DND-41 (cell line): ENCODE results near the gene CASP9.

Source experiments
- ATAC-seq: fragments of 200-7000 bp; cut with Tn5 transposase; 3 replicates; pipeline ENCODE4 v1.9.1; 2021; ENCODE audit warnings: low read depth; ENCODE audit not compliant: insufficient read depth
- DNase-seq: peaks from one replicate; pipeline ENCODE4 v3.0.0-alpha.2; 2020
- H2AFZ ChIP-seq: 2 replicates; pipeline ENCODE4 v1.6.0; 2012; ENCODE audit warnings: low read depth, low read length
- H3K27ac ChIP-seq: 2 replicates; pipeline ENCODE4 v1.5.1; 2012; ENCODE audit warnings: low read length, inconsistent platforms
- H3K27me3 ChIP-seq: fragments of 200-600 bp; sonication (generic); 2 replicates; pipeline ENCODE4 v1.6.0; 2012; ENCODE audit warnings: low read length, mild to moderate bottlenecking, inconsistent platforms; ENCODE audit not compliant: insufficient read depth, poor library complexity
- H3K36me3 ChIP-seq: 2 replicates; pipeline ENCODE4 v1.5.1; 2012; ENCODE audit warnings: low read length, inconsistent platforms; ENCODE audit not compliant: insufficient read depth
- H3K4me1 ChIP-seq: 2 replicates; pipeline ENCODE4 v1.5.1; 2012; ENCODE audit warnings: mild to moderate bottlenecking, low read length; ENCODE audit not compliant: insufficient read depth
- H3K4me2 ChIP-seq: 2 replicates; pipeline ENCODE4 v1.6.0; 2012; ENCODE audit warnings: mild to moderate bottlenecking, moderate library complexity, low read length, inconsistent platforms; ENCODE audit not compliant: insufficient read depth
- H3K4me3 ChIP-seq, 2 experiments: fragments of 200-600 bp in 1 of 2; shearing (Covaris generic) in 1 of 2; 2 replicates each; pipeline ENCODE4 v1.5.1; 2012 to 2016; ENCODE audit warnings: inconsistent platforms in 2 of 2, low read length in 2 of 2, mild to moderate bottlenecking in 2 of 2, low read depth in 1 of 2, moderate library complexity in 1 of 2
- H3K79me2 ChIP-seq: 2 replicates; pipeline ENCODE4 v1.6.0; 2012; ENCODE audit warnings: low read length, inconsistent platforms; ENCODE audit not compliant: insufficient read depth
- H3K9ac ChIP-seq: 2 replicates; pipeline ENCODE4 v1.6.0; 2012; ENCODE audit warnings: low read depth, mild to moderate bottlenecking, inconsistent platforms, low read length, moderate library complexity
- H3K9me3 ChIP-seq: 2 replicates; pipeline ENCODE4 v1.5.1; 2012; ENCODE audit warnings: low read length, moderate library complexity, mild to moderate bottlenecking, inconsistent platforms; ENCODE audit not compliant: insufficient read depth, severe bottlenecking
- H4K20me1 ChIP-seq: 2 replicates; pipeline ENCODE4 v1.6.0; 2012; ENCODE audit warnings: low read length; ENCODE audit not compliant: insufficient read depth
- EZH2 ChIP-seq: IDR thresholded peaks from 3 replicates; pipeline ENCODE4 v1.6.1; 2012; ENCODE audit warnings: borderline replicate concordance, low read depth, mild to moderate bottlenecking, moderate library complexity, low read length, inconsistent platforms; ENCODE audit not compliant: severe bottlenecking
- TF ChIP-seq, protein P1 (sequence below): IDR thresholded peaks from 2 replicates; pipeline ENCODE4 v1.5.1; 2012; ENCODE audit warnings: borderline replicate concordance, low read length, moderate library complexity, mild to moderate bottlenecking; ENCODE audit not compliant: poor library complexity, severe bottlenecking; ENCODE audit errors: extremely low read depth

Gene CASP9

DNA sequence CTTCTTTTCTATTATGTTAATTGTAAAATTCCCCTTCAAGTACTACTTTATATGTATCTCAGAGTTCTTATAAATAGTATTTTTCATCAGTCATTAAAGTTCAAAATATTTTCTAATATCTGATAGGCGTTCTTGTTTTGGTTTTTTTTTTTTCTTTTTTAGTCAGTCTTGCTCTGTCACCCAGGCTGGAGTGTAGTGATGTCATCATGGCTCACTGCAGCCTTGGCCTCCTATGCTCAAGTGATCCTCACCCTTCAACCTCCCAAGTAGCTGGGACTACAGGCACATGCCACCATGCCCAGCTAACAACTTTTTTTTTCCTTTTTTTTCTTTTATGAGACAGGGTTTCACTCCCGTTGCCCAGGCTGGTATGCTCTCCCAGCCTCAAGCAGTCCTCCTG lies 33.6 kb upstream of the CASP9 start:
- Histone ChIP-seq H3K4me1 (no peaks in the 10 kb centered on the region), H3K27me3 (no peaks in the 10 kb centered on the region), H2AFZ (no peak overlapping the region), H3K9me3 (no peaks in the 10 kb centered on the region), H3K79me2 (no peaks in the 10 kb centered on the region), H3K4me2 (no peak overlapping the region), H3K9ac (no peak overlapping the region), H3K36me3 (peaks cover 20% of the 10 kb centered on the region), H4K20me1 (no peaks in the 10 kb centered on the region), H3K4me3 (no peak overlapping the region), H3K27ac (no peak overlapping the region)
- no peak for TF ChIP-seq EZH2
- TF ChIP-seq, protein P1, sequence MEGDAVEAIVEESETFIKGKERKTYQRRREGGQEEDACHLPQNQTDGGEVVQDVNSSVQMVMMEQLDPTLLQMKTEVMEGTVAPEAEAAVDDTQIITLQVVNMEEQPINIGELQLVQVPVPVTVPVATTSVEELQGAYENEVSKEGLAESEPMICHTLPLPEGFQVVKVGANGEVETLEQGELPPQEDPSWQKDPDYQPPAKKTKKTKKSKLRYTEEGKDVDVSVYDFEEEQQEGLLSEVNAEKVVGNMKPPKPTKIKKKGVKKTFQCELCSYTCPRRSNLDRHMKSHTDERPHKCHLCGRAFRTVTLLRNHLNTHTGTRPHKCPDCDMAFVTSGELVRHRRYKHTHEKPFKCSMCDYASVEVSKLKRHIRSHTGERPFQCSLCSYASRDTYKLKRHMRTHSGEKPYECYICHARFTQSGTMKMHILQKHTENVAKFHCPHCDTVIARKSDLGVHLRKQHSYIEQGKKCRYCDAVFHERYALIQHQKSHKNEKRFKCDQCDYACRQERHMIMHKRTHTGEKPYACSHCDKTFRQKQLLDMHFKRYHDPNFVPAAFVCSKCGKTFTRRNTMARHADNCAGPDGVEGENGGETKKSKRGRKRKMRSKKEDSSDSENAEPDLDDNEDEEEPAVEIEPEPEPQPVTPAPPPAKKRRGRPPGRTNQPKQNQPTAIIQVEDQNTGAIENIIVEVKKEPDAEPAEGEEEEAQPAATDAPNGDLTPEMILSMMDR = no peak
- ATAC-seq (no peak), DNase-seq (no peak)

DNA sequence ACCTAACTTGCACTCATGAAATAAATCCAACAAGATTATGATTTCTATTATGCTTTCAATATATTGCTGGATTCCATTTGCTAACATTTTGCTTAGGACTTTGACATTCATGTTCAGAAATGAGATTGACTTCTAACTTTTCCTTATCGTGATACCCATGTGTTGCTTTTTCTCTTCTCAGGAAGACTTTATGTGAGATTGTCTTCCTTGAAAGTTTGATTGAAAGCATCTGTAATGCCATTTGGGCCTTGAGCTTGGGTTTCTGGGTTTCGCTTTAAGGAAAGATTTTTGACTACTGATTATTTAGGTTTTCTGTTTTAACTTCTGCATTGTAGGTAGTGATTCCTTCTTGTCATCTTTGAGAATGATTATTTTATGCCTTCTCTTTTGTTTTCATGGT lies 33.0 kb upstream of the CASP9 start:
- H3K4me2 ChIP-seq = no peak overlapping the region
- H3K9me3 ChIP-seq = no peaks in the 10 kb centered on the region
- ATAC-seq (no peak), DNase-seq (no peak)
- H3K36me3 ChIP-seq = peaks cover 16% of the 10 kb centered on the region; the same call in 1 of the 2 replicates
- no peak for TF ChIP-seq EZH2
- TF ChIP-seq, protein P1 = no peak
- no peak overlapping the region for H3K4me3 ChIP-seq
- H3K27me3 ChIP-seq = no peaks in the 10 kb centered on the region
- no peak overlapping the region for H3K9ac ChIP-seq
- H2AFZ ChIP-seq = no peak overlapping the region
- no peaks in the 10 kb centered on the region for H3K4me1 ChIP-seq
- no peaks in the 10 kb centered on the region for H3K79me2 ChIP-seq
- H3K27ac ChIP-seq = no peak overlapping the region
- no peaks in the 10 kb centered on the region for H4K20me1 ChIP-seq

DNA sequence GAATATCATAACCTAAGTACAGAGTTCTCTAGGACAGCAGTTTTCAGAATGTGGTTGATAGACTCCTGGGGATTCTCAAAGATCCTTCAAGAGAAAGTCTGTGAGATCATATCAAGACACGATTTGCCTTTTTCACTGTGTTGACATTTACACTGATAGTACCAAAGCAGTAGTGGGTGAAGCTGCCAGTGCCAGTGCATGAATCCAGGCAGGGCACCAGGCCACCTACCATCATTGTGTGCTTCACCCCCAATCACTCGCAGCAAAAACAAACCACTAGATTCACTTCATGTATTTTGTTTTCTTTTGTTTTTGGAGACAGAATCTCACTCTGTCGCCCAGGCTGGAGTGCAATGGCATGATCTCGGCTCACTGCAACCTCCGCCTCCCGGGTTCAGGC lies 26.6 kb upstream of the CASP9 start:
- peaks cover 20% of the 10 kb centered on the region for H3K36me3 ChIP-seq
- no peaks in the 10 kb centered on the region for H4K20me1 ChIP-seq
- no peak overlapping the region for H3K4me2 ChIP-seq
- H3K9me3 ChIP-seq = no peaks in the 10 kb centered on the region
- no peaks in the 10 kb centered on the region for H3K27me3 ChIP-seq
- H3K79me2 ChIP-seq = no peaks in the 10 kb centered on the region
- ATAC-seq (no peak), DNase-seq (no peak)
- no peak overlapping the region for H3K4me3 ChIP-seq
- no peak overlapping the region for H3K9ac ChIP-seq
- no peak overlapping the region for H2AFZ ChIP-seq
- TF ChIP-seq, protein P1 = no peak
- no peak for TF ChIP-seq EZH2
- H3K4me1 ChIP-seq = no peaks in the 10 kb centered on the region
- no peak overlapping the region for H3K27ac ChIP-seq

- no peaks in the 10 kb centered on the region for H3K9me3 ChIP-seq
- H3K4me1 ChIP-seq = no peaks in the 10 kb centered on the region
- TF ChIP-seq, protein P1 = no peak
- TF ChIP-seq EZH2 = no peak
- no peaks in the 10 kb centered on the region for H3K27me3 ChIP-seq
- H3K4me3 ChIP-seq = no peak overlapping the region
- no peak overlapping the region for H2AFZ ChIP-seq
- no peak overlapping the region for H3K4me2 ChIP-seq
- no peak overlapping the region for H3K27ac ChIP-seq
- H3K79me2 ChIP-seq = no peaks in the 10 kb centered on the region
- ATAC-seq = no peak
- no peak overlapping the region for H3K9ac ChIP-seq
- no peaks in the 10 kb centered on the region for H4K20me1 ChIP-seq
- peaks cover 41% of the 10 kb centered on the region for H3K36me3 ChIP-seq
- DNase-seq = no peak
These were observed 22.6 kb upstream of the CASP9 start for GRCh38 chr1:15546641-15547040.
